HG03196 (cell line): ENCODE data around the gene RND3.
A peak's percentile ranks its signal among the peaks of the same experiment; 100 is the strongest.

Experiments
- ATAC-seq: cut with Tn5 transposase; IDR thresholded peaks from one replicate; pipeline ENCODE4 v1.9.1; 2021; ENCODE audit not compliant: unreplicated experiment

Gene RND3

GRCh38 chr2:150476809-150477302, 10.6 kb downstream of the RND3 start:
- ATAC-seq = no peak

- no peak for ATAC-seq
Measured at GRCh38 chr2:150476286-150476685, 11.2 kb downstream of the RND3 start.

DNA sequence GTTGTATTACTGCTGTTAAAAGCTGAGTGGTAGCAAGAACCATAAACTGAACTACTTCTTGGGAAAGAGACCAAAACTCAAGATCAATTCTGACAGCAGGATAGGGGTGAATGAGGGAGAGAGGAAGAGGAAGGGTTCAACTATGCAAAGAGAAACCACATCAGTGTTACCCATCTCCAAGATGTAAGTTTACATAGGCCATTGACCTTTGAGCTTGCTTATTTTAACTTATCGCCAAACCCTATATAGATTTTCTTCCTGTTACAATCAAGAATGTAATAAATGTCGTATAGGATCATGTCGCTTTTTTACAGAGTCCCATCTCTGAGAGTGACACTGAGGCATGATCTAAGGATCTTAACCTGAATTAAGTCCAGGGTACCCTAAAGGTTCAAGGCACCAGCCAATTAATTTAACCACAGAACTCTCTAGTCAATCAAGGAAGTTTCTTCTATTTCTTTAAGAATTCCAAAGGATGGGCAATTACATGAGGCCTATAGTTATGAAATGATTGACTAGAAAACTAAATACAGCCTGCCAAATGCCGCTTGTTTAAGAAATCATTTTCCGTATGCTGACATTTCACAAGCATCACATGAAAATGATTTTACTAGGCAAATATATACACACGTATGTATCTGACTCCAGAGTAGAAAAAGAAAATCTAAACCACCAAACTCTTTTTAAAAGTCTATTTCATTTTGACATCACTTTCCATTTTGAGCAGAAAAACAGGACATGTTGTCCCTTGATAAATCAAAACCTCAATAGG, 11.8 kb downstream of the RND3 start:
- ATAC-seq = no peak

DNA sequence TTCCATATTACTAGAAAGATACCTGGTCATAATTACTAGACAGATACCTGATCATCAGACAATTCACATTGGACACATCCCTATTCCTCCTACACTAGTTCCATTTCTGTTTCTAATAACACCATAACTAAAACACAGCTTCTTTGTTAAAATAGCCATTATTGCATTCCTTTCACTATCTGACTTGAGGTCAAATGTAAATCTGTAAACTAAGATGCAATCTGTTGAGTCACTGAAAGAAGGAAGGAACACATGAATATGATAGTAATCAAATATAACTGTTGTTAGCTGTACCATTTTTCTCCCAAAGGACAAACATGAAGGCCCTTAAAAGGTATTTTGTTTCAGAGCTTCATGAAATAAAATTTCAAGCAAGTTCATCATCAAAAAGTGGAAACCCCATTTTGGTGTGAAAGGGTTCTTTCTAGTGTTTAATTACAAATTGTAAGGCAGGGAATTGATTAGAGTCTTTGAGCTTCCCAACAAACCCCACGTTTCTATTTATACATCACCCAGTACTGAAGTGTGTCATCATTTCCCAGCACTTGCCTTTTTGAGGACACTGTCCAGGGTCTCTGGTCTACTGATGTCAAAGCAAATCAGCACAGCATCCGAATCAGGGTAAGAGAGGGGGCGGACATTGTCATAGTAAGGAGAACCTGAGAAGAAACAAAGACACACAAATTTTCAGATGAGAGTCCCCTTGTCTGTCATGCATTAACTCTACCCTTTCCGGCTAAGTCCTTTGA, 13.0 kb downstream of the RND3 start:
- no peak for ATAC-seq

- ATAC-seq = no peak
Measured at GRCh38 chr2:150473767-150474166, 13.7 kb downstream of the RND3 start.

DNA sequence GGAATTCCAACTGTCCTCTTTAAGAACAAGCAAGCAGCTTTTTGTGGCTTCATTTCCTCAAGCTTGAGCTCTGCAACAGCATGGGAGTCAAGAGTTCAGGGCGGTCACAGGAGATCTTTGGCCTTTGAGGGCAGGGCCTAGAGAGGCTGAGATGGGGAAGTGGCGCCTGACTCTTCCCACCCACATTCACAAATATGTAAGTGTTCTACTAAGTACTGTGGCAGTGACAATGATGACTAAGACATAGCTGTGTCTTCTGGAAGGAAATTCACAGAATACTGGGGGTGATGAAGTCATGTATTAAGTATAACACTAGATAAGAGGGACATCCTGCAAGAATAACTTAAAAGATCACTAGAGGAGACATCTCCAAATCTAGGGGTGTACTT, 15.0 kb downstream of the RND3 start:
- ATAC-seq = peak; percentile 67

DNA sequence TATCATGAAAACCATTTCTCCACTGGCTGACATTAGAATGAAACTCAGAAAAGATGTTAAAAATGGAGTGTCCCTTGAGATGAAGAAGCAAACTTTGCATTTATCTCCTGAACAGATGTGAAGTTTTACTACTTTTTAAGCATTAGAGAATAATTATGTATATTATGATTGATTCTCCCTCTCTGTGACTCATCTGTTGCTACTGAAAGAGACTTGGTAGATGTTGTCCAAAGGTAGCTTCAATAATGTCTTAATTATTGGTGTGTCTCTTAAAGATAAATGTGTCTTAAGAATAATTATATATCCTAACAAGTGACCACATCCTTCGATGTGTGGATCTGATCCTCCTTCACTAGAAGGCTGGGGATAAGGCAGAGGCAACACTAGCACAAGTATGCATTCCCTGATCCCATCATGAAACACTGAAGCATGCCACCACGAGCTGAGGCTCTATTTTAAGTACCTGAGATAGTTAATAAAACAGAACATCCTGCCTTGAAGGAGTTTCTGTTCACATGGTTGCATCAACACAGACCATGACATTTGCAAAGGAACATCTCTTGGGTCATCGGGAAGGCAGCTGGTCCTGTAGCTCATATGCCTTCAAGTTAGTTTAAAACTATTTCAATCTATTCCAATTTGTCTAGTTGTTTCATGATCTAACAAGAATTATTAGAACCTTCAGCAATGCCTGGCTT, 15.5 kb downstream of the RND3 start:
- no peak for ATAC-seq

- no peak for ATAC-seq
Measured at GRCh38 chr2:150470435-150470834, 17.0 kb downstream of the RND3 start.

- no peak for ATAC-seq
Measured at GRCh38 chr2:150469706-150470274, 17.7 kb downstream of the RND3 start.

GRCh38 chr2:150468350-150468960, 19.0 kb downstream of the RND3 start:
- no peak for ATAC-seq

DNA sequence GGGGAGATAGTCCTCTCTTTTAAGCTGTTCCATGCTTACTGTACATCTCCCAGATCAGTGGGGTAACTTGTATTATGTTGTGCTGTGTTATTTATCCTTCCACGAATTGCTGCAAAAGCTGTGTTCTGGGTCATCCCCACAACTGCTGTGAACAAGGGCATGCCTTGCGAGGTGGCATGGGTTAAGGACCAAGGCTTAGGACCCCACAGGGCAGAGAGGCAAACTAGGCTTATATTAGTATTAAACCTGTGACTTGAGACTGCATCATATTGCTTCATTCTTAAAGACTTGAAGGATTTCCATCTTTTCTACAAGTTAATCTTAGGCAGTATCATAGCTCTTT, 19.9 kb downstream of the RND3 start:
- no peak for ATAC-seq

DNA sequence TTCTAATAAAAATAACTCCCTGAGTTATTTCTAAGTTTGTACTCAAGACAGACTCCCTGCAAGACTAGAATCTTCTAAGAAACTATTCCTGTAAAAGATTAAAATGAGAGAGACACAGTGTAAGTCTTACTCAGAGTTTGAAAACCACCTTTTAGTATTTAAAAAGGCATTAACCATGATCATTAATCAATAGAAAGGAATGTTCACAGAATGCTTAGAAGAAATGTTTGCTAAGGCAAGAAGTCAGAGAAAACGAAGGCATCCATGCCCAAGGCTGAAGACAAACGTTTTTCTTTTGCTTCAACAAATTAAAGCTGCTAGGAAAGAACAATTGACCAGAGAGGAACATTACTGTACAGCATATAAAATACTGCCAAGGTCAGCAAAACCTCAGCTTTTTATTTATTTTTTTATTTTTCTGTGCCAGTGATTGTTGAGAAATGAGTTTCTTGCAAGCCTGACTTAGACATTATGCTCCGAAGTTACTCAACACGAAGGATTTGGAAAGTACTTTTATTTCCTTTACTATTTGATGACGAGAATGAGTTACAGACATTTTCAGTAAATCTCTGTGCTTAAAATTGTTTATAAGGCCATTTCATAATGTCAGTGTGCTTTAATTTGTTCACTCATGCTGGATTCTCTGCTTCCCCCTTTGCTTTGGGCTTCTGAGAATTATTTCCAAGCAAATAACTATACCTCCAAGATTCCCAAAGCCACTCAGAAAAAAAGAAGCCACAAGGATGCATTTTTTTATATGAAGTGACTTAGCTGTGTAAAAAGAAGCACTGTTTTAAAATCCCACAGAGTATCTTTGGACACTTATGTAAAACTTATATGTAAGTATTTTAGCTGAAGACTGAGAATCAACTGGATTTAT, 20.5 kb downstream of the RND3 start:
- ATAC-seq = no peak

GRCh38 chr2:150465703-150466569, 21.5 kb downstream of the RND3 start:
- no peak for ATAC-seq

DNA sequence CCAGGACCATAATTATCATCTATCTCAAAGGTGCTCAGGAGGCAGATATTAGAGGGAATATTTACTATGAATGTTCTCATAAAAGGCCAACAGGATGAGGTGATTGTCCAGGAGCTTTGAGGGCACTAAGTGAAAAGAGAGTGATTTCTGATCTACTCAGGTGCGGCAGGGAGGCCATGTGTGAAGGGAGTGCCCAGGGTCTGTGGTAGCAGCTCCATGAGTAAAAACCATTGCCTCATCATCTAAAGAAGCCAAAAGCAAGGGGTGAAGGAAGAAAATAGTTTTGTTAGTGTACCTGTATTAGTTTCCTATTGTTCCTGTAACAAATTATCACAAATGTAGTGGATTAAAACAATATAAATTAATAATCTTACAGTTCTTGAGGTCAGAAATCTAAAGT, 22.5 kb downstream of the RND3 start:
- no peak for ATAC-seq

DNA sequence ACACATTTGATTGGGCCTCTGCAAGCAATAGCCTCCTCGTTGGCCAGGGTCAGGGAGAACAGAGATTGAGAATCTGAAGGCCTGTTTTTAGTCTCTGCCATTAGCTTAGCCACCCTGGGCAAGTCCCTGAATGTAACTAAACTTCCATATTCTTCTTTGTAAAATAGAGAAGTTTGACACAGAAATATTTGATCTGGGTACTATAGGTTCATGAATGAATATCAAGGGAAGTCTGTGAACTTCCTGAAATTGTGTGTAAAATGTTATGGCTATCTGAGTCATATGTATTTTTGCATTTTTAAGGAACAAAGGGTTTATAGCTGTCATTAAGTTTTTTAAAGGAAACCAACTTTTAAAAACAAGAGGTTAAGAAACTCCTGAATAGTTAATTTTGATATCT, 23.2 kb downstream of the RND3 start:
- no peak for ATAC-seq

GRCh38 chr2:150462770-150463169, 24.7 kb downstream of the RND3 start:
- no peak for ATAC-seq

DNA sequence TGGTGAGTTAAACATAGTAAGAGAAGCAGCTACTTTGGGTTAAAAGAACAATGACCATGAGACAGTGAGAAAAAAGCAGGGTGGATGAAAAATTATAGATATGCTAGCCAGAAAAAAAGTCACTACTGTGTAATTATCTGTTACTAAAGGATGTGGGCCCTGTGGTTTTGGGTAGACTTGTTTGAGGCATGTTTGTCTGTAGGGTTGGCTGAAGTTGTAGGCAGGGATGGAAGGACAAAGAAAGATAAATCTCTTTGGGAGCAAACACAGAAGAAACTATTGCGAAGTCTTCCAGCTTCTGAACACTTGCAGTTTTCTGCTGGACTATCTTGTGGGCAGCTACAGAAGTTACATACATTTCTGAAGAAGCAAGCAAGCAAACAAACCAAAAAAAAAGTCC, 28.2 kb downstream of the RND3 start:
- ATAC-seq = no peak

GRCh38 chr2:150450765-150451164, 36.7 kb downstream of the RND3 start:
- ATAC-seq = no peak

GRCh38 chr2:150449856-150450255, 37.6 kb downstream of the RND3 start:
- no peak for ATAC-seq
